HepG2 (cell line): Measurements from ENCODE around the gene ING1. TPM values are rescaled to one million over a fixed set of nuclear protein-coding genes. Genes with fewer than 3 reads are reported as not detected.

Experiments
- ATAC-seq: fragments of 200-7000 bp; cut with Tn5 transposase; 3 replicates; pipeline ENCODE4 v1.9.1; 2020; ENCODE audit warnings: mild to moderate bottlenecking, moderate library complexity
- BruUV-seq: library from RNA; stranded (reverse); fragments of 400-500 nt; replicated peaks from 2 replicates; lab custom pipeline; 2021; lab: Mats Ljungman, UMichigan
- CTCF ChIA-PET: fragments of 300-600 bp; formaldehyde crosslinking; extraction: SDS; loops from one replicate; lab custom pipeline; 2021; ENCODE audit warnings: low total read pairs, inconsistent platforms, low intra/inter-chr PET ratio; lab: Yijun Ruan, JAX
- POLR2A ChIA-PET: fragments of 350-600 bp; sonication (Branson Sonifier 250); formaldehyde crosslinking; loops from one replicate; lab custom pipeline; 2020; ENCODE audit warnings: antibody characterized with exemption, inconsistent platforms; lab: Yijun Ruan, JAX
- DNase-seq: peaks from one replicate; pipeline ENCODE4 v3.0.0-alpha.2; 2015; ENCODE audit warnings: low spot score
- FAIRE-seq: peaks from 3 replicates; lab custom pipeline; 2011; peaks lifted over from hg19 to GRCh38; lab: Jason Lieb, UNC
- H2AFZ ChIP-seq: one replicate; pipeline ENCODE4 v1.6.1; 2011; ENCODE audit warnings: low read length, inconsistent platforms
- H3K27ac ChIP-seq: fragments of 300-600 bp; 3 replicates; pipeline ENCODE4 v1.8.0; 2011; ENCODE audit warnings: mixed run types, mild to moderate bottlenecking, mixed read lengths, low read length, inconsistent platforms; ENCODE audit not compliant: insufficient read depth; ENCODE audit errors: extremely low read length
- H3K27me3 ChIP-seq, 2 experiments: fragments of 200-600 bp in 1 of 2; 2 replicates in 1 of 2; 3 replicates in 1 of 2; pipeline versions ENCODE4 v1.6.0 to v1.8.0; 2011; ENCODE audit warnings: low read length in 2 of 2, mild to moderate bottlenecking in 2 of 2, moderate library complexity in 2 of 2, inconsistent platforms in 1 of 2; ENCODE audit not compliant: insufficient read depth in 2 of 2, control insufficient read depth in 1 of 2
- H3K36me3 ChIP-seq, 2 experiments: fragments of 200-600 bp in 1 of 2; replicated peaks in 1 of 2; 2 replicates in 1 of 2; 3 replicates in 1 of 2; pipeline versions ENCODE4 v1.5.1 to v1.8.0; 2011; ENCODE audit warnings: low read length in 2 of 2, inconsistent platforms in 1 of 2; ENCODE audit not compliant: insufficient read depth in 2 of 2, control insufficient read depth in 1 of 2
- H3K4me1 ChIP-seq: 2 replicates; pipeline ENCODE4 v1.5.1; 2012; ENCODE audit warnings: low read length, inconsistent platforms; ENCODE audit not compliant: insufficient read depth
- H3K4me2 ChIP-seq: 2 replicates; pipeline ENCODE4 v1.6.0; 2011; ENCODE audit warnings: low read depth, low read length, inconsistent platforms
- H3K4me3 ChIP-seq, 3 experiments: fragments of 200-600 bp in 1 of 3; sonication (generic), shearing (Covaris generic) in 1 of 3; replicated peaks in 1 of 3; 2 replicates each; pipeline ENCODE4 v1.5.1; 2011 to 2016; ENCODE audit warnings: low read length in 3 of 3, inconsistent platforms in 2 of 3, low read depth in 2 of 3, mild to moderate bottlenecking in 2 of 3, control low read depth in 1 of 3, mixed read lengths in 1 of 3; ENCODE audit not compliant: insufficient read depth in 1 of 3
- H3K79me2 ChIP-seq: one replicate; pipeline ENCODE4 v1.6.1; 2011; ENCODE audit warnings: low read length, inconsistent platforms; ENCODE audit not compliant: insufficient read depth
- H3K9ac ChIP-seq: 2 replicates; pipeline ENCODE4 v1.6.0; 2011; ENCODE audit warnings: mild to moderate bottlenecking, low read depth, low read length, inconsistent platforms; ENCODE audit not compliant: insufficient read depth
- H3K9me3 ChIP-seq: 2 replicates; pipeline ENCODE4 v1.5.1; 2012; ENCODE audit warnings: mild to moderate bottlenecking, low read length
- H4K20me1 ChIP-seq: 2 replicates; pipeline ENCODE4 v1.6.0; 2011; ENCODE audit warnings: inconsistent platforms, mild to moderate bottlenecking, low read length, moderate library complexity; ENCODE audit not compliant: insufficient read depth
- CHD2 ChIP-seq: IDR thresholded peaks from 2 replicates; pipeline ENCODE4 v1.6.1; 2011; ENCODE audit warnings: low read depth, low read length, improper control_type of control experiment
- MLX ChIP-seq: IDR thresholded peaks from 2 replicates; pipeline ENCODE4 v1.6.1; 2016
- SOX5 ChIP-seq: IDR thresholded peaks from 2 replicates; pipeline ENCODE4 v1.6.1; 2016; ENCODE audit warnings: borderline replicate concordance
- TIGD3 ChIP-seq: sonication (generic); formaldehyde crosslinking; IDR thresholded peaks from 2 replicates; pipeline ENCODE4 v1.5.1; 2020; ENCODE audit warnings: mild to moderate bottlenecking, missing genetic modification reagents, borderline replicate concordance
- ZZZ3 ChIP-seq: sonication (generic); formaldehyde crosslinking; IDR thresholded peaks from 2 replicates; pipeline ENCODE4 v1.4.0; 2020; ENCODE audit warnings: missing genetic modification reagents, mild to moderate bottlenecking, borderline replicate concordance
- WGBS: methylation state at CpG from one replicate; pipeline ENCODE4 v1.1.6; 2017; ENCODE audit warnings: low lambda C conversion rate; 5-methylcytosine and 5-hydroxymethylcytosine counted together
- in situ Hi-C: cut with HindIII; loops from 2 replicates; pipeline ENCODE4 v1.10.0; 2017; ENCODE audit warnings: low pct_unique_long_range_greater_than_20kb; ENCODE audit not compliant: extremely low pct_ligation_motif_present
- intact Hi-C: fragments of 100-400 bp; cut with micrococcal nuclease; formaldehyde crosslinking; loops from one replicate; pipeline ENCODE4 v1.10.0; 2022; ENCODE audit not compliant: unreplicated experiment
- polyA plus RNA-seq, 8 experiments: library from polyadenylated mRNA; depleted of rRNA in 3 of 8; stranded (reverse) in 7 of 8; unstranded in 1 of 8; fragments of >200 nt; fragmentation: Illumina TruSeq in 4 of 8; extraction: Trizol in 4 of 8; gene quantifications; 2 replicates each; pipeline versions ENCODE4 v1.2.1 to v1.2.3, GENCODE V29; 2011 to 2016; ENCODE audit warnings: low read depth in 4 of 8, missing spikeins in 1 of 8, mixed read lengths in 1 of 8; ENCODE audit not compliant: insufficient read depth in 1 of 8
- total RNA-seq, 5 experiments: library from RNA; depleted of rRNA; stranded (reverse); fragments of >200 nt; fragmentation: Illumina TruSeq; extraction: Trizol; gene quantifications; 2 replicates each; pipeline ENCODE4 v1.2.3, GENCODE V29; 2016; ENCODE audit warnings: low read depth in 1 of 5

The ING1 gene
- total and polyA plus RNA-seq, 2 of the 13 experiments (the other 11 are each of a cell fraction or from before 2014, with no cell fraction given) = 8.1 to 16.1 TPM

GRCh38 chr13:110664673-110665072, 48.8 kb upstream of the ING1 start:
- BruUV-seq = no TSS peak
- 97% methylated on average over 6 of the region's 11 CpGs for WGBS
- POLR2A ChIA-PET = no interaction called here
- Histone ChIP-seq H4K20me1 (no peaks in the 10 kb centered on the region), H3K36me3 (peaks cover 14 to 70% of the 10 kb centered on the region in 2 experiments; a peak in 4 of 5 replicates), H3K27ac (no peak overlapping the region), H3K27me3 (no peaks in the 10 kb centered on the region), H3K4me2 (no peak overlapping the region), H3K4me1 (no peaks in the 10 kb centered on the region), H3K4me3 (no peak overlapping the region), H2AFZ (no peak overlapping the region), H3K9ac (no peak overlapping the region), H3K9me3 (no peaks in the 10 kb centered on the region; the same call in 1 of the 2 replicates), H3K79me2 (no peaks in the 10 kb centered on the region)
- TF ChIP-seq MLX (CRISPR knock-in tag) = no peak
- no peak for TF ChIP-seq SOX5 (CRISPR knock-in tag)
- no peak for TF ChIP-seq TIGD3 (CRISPR knock-in tag)
- no peak for TF ChIP-seq ZZZ3 (CRISPR knock-in tag)
- no peak for TF ChIP-seq CHD2
- FAIRE-seq (no peak), DNase-seq (no peak), ATAC-seq (no peak)
- intact Hi-C loops (no loop called here), in situ Hi-C loops (no loop called here)
- CTCF ChIA-PET = no interaction called here
